Ishikawa (cell line): Measurements from ENCODE around the gene ATP6AP1.
A peak's percentile ranks its signal among the peaks of the same experiment; 100 is the strongest.

Experiments
- CEBPB ChIP-seq: IDR thresholded peaks from 2 replicates; pipeline ENCODE4 v1.6.1; 2012
- CREB1 ChIP-seq: IDR thresholded peaks from 2 replicates; pipeline ENCODE4 v1.6.1; 2012; ENCODE audit warnings: low read depth
- EGR1 ChIP-seq: IDR thresholded peaks from 2 replicates; pipeline ENCODE4 v1.6.1; 2012
- EP300 ChIP-seq: IDR thresholded peaks from 2 replicates; pipeline ENCODE4 v1.6.1; 2012; ENCODE audit warnings: borderline replicate concordance
- FOXM1 ChIP-seq: IDR thresholded peaks from 2 replicates; pipeline ENCODE4 v1.6.1; 2012; ENCODE audit warnings: low read depth, borderline replicate concordance
- NFIC ChIP-seq: IDR thresholded peaks from 2 replicates; pipeline ENCODE4 v1.6.1; 2012
- RAD21 ChIP-seq: IDR thresholded peaks from 2 replicates; pipeline ENCODE4 v1.6.1; 2012; ENCODE audit warnings: low read depth
- TAF1 ChIP-seq: IDR thresholded peaks from 2 replicates; pipeline ENCODE4 v1.6.1; 2012; ENCODE audit warnings: low read depth, mild to moderate bottlenecking
- TCF12 ChIP-seq: IDR thresholded peaks from 2 replicates; pipeline ENCODE4 v1.6.1; 2012; ENCODE audit warnings: low read depth
- TEAD4 ChIP-seq: IDR thresholded peaks from 2 replicates; pipeline ENCODE4 v1.6.1; 2012
- YY1 ChIP-seq: IDR thresholded peaks from 2 replicates; pipeline ENCODE4 v1.6.1; 2012; ENCODE audit warnings: low read depth
- ZBTB7A ChIP-seq: IDR thresholded peaks from 2 replicates; pipeline ENCODE4 v1.6.1; 2012; ENCODE audit warnings: low read depth
- TF ChIP-seq, protein P1 (sequence below): IDR thresholded peaks from 2 replicates; pipeline ENCODE4 v1.6.1; 2012; ENCODE audit warnings: low read depth, mild to moderate bottlenecking
- TF ChIP-seq, protein P2 (sequence below): IDR thresholded peaks from 2 replicates; pipeline ENCODE4 v1.6.1; 2012
- TF ChIP-seq, protein P3 (sequence below): IDR thresholded peaks from 2 replicates; pipeline ENCODE4 v1.6.1; 2012

ATP6AP1 gene

DNA sequence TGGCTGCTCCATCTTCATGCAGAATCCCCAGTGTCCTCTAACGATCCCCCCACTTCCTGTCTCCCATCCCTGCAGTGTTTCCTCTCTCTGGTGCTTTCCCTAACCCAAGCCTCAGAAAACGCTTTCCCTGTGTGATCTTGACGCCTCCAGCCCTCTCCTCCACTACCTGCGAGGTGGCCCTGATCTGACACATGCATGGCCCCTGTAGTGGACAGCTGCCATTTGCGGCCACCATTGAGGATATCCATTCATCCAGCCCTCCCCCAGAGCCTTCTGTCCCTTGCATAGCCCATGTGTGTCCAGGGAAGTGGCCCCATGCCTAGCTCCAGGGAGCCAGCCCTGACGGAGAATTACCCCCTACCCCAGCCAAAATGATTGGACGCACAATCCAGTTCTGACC, 54.8 kb downstream of the ATP6AP1 start:
- TF ChIP-seq ZBTB7A (no peak), RAD21 (no peak), YY1 (no peak), TEAD4 (no peak), CREB1 (no peak), TCF12 (no peak), CEBPB (no peak), NFIC (no peak), FOXM1 (no peak), EGR1 (no peak)
- TF ChIP-seq, protein P1, sequence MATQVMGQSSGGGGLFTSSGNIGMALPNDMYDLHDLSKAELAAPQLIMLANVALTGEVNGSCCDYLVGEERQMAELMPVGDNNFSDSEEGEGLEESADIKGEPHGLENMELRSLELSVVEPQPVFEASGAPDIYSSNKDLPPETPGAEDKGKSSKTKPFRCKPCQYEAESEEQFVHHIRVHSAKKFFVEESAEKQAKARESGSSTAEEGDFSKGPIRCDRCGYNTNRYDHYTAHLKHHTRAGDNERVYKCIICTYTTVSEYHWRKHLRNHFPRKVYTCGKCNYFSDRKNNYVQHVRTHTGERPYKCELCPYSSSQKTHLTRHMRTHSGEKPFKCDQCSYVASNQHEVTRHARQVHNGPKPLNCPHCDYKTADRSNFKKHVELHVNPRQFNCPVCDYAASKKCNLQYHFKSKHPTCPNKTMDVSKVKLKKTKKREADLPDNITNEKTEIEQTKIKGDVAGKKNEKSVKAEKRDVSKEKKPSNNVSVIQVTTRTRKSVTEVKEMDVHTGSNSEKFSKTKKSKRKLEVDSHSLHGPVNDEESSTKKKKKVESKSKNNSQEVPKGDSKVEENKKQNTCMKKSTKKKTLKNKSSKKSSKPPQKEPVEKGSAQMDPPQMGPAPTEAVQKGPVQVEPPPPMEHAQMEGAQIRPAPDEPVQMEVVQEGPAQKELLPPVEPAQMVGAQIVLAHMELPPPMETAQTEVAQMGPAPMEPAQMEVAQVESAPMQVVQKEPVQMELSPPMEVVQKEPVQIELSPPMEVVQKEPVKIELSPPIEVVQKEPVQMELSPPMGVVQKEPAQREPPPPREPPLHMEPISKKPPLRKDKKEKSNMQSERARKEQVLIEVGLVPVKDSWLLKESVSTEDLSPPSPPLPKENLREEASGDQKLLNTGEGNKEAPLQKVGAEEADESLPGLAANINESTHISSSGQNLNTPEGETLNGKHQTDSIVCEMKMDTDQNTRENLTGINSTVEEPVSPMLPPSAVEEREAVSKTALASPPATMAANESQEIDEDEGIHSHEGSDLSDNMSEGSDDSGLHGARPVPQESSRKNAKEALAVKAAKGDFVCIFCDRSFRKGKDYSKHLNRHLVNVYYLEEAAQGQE = no peak
- TF ChIP-seq, protein P2, sequence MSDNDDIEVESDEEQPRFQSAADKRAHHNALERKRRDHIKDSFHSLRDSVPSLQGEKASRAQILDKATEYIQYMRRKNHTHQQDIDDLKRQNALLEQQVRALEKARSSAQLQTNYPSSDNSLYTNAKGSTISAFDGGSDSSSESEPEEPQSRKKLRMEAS = no peak

DNA sequence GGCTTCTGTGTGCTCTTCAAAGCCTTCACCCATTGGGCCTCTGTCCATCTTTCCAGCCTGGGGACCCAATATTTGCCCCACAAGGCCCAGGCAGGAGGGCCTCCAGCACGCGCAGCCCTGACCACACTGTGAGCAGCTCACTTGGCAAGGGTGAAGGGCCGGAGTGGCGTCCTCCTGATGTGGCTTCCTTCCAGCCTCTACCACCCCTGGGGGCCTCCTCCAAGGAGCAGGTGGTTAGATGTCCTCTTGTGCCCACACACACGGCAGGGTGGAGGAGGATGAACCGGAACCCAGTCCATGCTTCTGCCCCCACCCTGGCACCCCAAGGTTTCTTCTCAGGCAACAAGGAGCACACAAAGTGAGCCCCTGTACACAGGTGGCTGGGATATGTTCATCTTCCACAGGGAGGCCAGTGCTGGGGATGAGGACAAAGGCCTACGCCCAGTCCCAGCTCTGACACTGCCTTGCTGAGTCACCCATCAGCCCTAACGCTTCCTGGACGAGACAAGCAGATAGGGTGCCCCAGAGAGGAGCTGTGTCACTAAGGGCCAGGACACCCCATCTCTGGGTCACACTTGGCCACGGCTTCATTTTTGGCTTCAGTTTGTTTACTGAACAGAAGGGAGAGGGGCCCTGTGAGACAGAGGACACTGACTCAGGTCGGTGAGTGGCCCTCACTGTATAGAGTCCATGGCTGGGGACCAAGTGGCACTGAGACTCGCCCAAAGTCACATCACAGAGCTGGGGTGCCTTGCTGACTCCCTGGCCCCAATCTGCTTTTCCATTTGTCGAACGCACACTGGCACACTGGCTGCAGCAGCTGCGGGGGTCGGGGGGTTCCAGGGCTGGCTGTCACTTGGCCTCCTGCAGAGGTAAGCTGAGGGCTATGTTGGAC, 56.0 kb downstream of the ATP6AP1 start:
- TF ChIP-seq, protein P1 = no peak
- TF ChIP-seq ZBTB7A = no peak
- no peak for TF ChIP-seq RAD21
- no peak for TF ChIP-seq FOXM1
- no peak for TF ChIP-seq YY1

DNA sequence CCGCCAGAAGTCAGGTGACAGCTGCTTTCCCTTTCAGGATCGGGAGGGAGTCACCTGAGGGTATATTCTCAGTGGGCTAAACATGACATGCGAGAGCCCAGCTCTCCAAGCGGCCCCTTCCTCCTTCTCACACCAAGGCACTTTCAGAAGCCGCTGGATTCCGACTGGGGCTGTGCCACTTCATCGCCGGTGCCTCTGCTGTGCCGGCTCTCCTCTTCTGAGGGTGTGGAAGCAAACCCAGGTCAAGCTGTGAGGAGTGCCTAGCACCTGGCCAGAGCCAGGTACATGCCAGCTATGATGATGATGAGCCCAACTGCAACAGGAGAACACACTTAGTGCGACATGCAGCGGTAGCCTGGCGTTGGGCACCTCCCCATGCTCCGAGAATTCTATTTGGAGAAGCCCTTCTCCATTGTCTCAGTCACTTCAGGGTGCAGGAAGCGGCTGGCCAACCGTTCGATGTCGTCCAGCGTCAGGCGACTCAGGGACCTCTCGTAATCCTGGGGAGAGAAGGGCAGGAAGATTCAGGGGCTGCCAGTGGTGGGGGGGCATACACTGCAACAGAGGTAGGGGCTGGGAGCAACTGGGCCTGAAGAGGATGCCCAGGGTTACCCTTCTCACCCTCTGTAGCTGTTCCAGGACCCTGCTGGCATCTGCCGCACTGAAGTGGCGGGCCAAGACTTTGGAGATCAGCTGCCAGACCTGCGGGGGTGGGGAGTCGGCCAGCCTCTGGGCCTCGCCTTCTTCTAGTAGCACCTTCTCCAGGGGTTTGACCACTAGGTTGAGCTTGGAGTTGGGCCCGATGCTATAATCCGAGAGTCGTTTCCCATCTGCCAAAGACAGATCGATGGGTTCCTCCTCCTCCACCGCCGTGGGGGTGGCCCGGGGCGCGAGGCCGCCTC, 56.9 kb downstream of the ATP6AP1 start:
- no peak for TF ChIP-seq EP300
- no peak for TF ChIP-seq EGR1
- TF ChIP-seq NFIC = no peak
- no peak for TF ChIP-seq CREB1
- TF ChIP-seq, protein P1 = no peak
- TF ChIP-seq TAF1 = no peak
- TF ChIP-seq CEBPB = no peak
- no peak for TF ChIP-seq YY1
- TF ChIP-seq FOXM1 = no peak
- no peak for TF ChIP-seq TCF12
- no peak for TF ChIP-seq RAD21
- TF ChIP-seq, protein P3, sequence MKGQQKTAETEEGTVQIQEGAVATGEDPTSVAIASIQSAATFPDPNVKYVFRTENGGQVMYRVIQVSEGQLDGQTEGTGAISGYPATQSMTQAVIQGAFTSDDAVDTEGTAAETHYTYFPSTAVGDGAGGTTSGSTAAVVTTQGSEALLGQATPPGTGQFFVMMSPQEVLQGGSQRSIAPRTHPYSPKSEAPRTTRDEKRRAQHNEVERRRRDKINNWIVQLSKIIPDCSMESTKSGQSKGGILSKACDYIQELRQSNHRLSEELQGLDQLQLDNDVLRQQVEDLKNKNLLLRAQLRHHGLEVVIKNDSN = no peak
- TF ChIP-seq ZBTB7A = no peak
- TF ChIP-seq, protein P2 = no peak
- TF ChIP-seq TEAD4 = no peak

DNA sequence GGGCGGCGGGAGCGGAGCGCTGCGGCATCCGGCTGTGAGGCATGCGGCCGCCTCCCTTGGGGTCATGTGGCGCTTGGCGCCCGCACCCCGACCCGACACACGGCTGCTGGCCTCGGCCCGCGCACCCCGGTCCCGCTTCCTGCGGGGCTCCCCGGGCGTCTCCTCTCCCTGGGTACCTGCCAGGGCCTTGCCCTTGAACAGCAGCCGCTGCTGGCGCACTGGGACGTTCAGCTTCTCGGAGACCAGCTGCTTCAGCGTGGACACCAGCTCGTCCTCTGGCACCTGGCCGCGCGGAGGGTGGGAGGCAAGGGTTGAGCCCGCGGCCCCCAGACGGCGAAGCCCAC, 57.5 kb downstream of the ATP6AP1 start:
- TF ChIP-seq, protein P3 = peak; percentile 27
- no peak for TF ChIP-seq EP300
- TF ChIP-seq TEAD4 = no peak
- TF ChIP-seq, protein P1 = no peak
- no peak for TF ChIP-seq TCF12
